Measurements from ENCODE around the gene HDAC4.

HDAC4 gene

GRCh38 chr2:239013678-239013976, 387.2 kb downstream of the HDAC4 start:
- no peak for TF ChIP-seq CTCF (IDR thresholded peaks at IDR 0.05)
- no peak for TF ChIP-seq ZFX (IDR thresholded peaks at IDR 0.05; ENCODE audit: borderline replicate concordance)
- H3K27ac ChIP-seq, result no peak overlapping the region

GRCh38 chr2:239012936-239013677, 387.7 kb downstream of the HDAC4 start:
- TF ChIP-seq ZFX (IDR thresholded peaks at IDR 0.05; ENCODE audit: borderline replicate concordance), result no peak
- no peak for TF ChIP-seq CTCF (IDR thresholded peaks at IDR 0.05)
- H3K27ac ChIP-seq, result no peak overlapping the region

GRCh38 chr2:239012228-239012627, 388.6 kb downstream of the HDAC4 start:
- no peak for TF ChIP-seq CTCF (IDR thresholded peaks at IDR 0.05)
- TF ChIP-seq ZFX (IDR thresholded peaks at IDR 0.05; ENCODE audit: borderline replicate concordance), result no peak
- H3K27ac ChIP-seq, result no peak overlapping the region

- TF ChIP-seq ZFX (IDR thresholded peaks at IDR 0.05; ENCODE audit: borderline replicate concordance) (no peak), CTCF (IDR thresholded peaks at IDR 0.05) (no peak)
- no peak overlapping the region for H3K27ac ChIP-seq
Observed at GRCh38 chr2:239009589-239009961, 391.2 kb downstream of the HDAC4 start.

GRCh38 chr2:239008677-239009588, 391.9 kb downstream of the HDAC4 start:
- H3K27ac ChIP-seq, result no peak overlapping the region
- TF ChIP-seq CTCF (IDR thresholded peaks at IDR 0.05) (no peak), ZFX (IDR thresholded peaks at IDR 0.05; ENCODE audit: borderline replicate concordance) (no peak)

- no peak overlapping the region for H3K27ac ChIP-seq
- no peak for TF ChIP-seq CTCF (IDR thresholded peaks at IDR 0.05)
- TF ChIP-seq ZFX (IDR thresholded peaks at IDR 0.05; ENCODE audit: borderline replicate concordance), result no peak
Observed at GRCh38 chr2:239008004-239008403, 392.8 kb downstream of the HDAC4 start.

All from 22Rv1 (cell line).